Nephron progenitor cell (in vitro differentiated cells): Measurements from ENCODE around the gene NSRP1.

Experiments
- DNase-seq: peaks from one replicate; pipeline ENCODE4 v3.0.0; 2021
- H3K27ac Mint-ChIP-seq: 2 replicates; pipeline ENCODE4 v1.8.0; 2021; ENCODE audit warnings: mild to moderate bottlenecking, moderate library complexity, mixed read lengths
- H3K27me3 Mint-ChIP-seq: 2 replicates; pipeline ENCODE4 v1.8.0; 2021; ENCODE audit warnings: mild to moderate bottlenecking, low read depth, mixed read lengths; ENCODE audit not compliant: poor library complexity
- H3K36me3 Mint-ChIP-seq: 2 replicates; pipeline ENCODE4 v1.8.0; 2021; ENCODE audit warnings: low read depth, mixed read lengths
- H3K4me1 Mint-ChIP-seq: 2 replicates; pipeline ENCODE4 v1.8.0; 2021; ENCODE audit warnings: mixed read lengths
- H3K4me3 Mint-ChIP-seq: 2 replicates; pipeline ENCODE4 v1.8.0; 2021; ENCODE audit warnings: mild to moderate bottlenecking, moderate library complexity, mixed read lengths
- H3K9me3 Mint-ChIP-seq: 2 replicates; pipeline ENCODE4 v1.8.0; 2021; ENCODE audit warnings: mild to moderate bottlenecking, moderate library complexity, mixed read lengths
- TF ChIP-seq, protein P1 (sequence below): fragments of 200-600 bp; sonication (generic); IDR thresholded peaks from 2 replicates; pipeline ENCODE4 v1.5.0; 2021; ENCODE audit warnings: antibody characterized with exemption

The NSRP1 gene

GRCh38 chr17:30211371-30211770 is 94.8 kb downstream of the NSRP1 start:
- no peak for DNase-seq
- TF ChIP-seq, protein P1, sequence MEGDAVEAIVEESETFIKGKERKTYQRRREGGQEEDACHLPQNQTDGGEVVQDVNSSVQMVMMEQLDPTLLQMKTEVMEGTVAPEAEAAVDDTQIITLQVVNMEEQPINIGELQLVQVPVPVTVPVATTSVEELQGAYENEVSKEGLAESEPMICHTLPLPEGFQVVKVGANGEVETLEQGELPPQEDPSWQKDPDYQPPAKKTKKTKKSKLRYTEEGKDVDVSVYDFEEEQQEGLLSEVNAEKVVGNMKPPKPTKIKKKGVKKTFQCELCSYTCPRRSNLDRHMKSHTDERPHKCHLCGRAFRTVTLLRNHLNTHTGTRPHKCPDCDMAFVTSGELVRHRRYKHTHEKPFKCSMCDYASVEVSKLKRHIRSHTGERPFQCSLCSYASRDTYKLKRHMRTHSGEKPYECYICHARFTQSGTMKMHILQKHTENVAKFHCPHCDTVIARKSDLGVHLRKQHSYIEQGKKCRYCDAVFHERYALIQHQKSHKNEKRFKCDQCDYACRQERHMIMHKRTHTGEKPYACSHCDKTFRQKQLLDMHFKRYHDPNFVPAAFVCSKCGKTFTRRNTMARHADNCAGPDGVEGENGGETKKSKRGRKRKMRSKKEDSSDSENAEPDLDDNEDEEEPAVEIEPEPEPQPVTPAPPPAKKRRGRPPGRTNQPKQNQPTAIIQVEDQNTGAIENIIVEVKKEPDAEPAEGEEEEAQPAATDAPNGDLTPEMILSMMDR: no peak
- no peaks in the 10 kb centered on the region for H3K4me1 Mint-ChIP-seq
- H3K9me3 Mint-ChIP-seq: no peaks in the 10 kb centered on the region
- no peak overlapping the region for H3K4me3 Mint-ChIP-seq
- H3K36me3 Mint-ChIP-seq: no peaks in the 10 kb centered on the region
- peaks cover 28% of the 10 kb centered on the region for H3K27me3 Mint-ChIP-seq
- no peak overlapping the region for H3K27ac Mint-ChIP-seq

- TF ChIP-seq, protein P1: no peak
- Mint-ChIP-seq H3K4me3 (no peak overlapping the region), H3K27ac (no peak overlapping the region), H3K9me3 (no peaks in the 10 kb centered on the region), H3K27me3 (peaks cover 26% of the 10 kb centered on the region), H3K36me3 (no peaks in the 10 kb centered on the region), H3K4me1 (no peaks in the 10 kb centered on the region)
- DNase-seq: no peak
Observed at GRCh38 chr17:30212750-30213149, 96.1 kb downstream of the NSRP1 start.

GRCh38 chr17:30217054-30217453 is 100.4 kb downstream of the NSRP1 start:
- Mint-ChIP-seq H3K4me3 (no peak overlapping the region), H3K4me1 (peaks cover 19% of the 10 kb centered on the region), H3K36me3 (no peaks in the 10 kb centered on the region), H3K9me3 (no peaks in the 10 kb centered on the region), H3K27me3 (peaks cover 16% of the 10 kb centered on the region), H3K27ac (no peak overlapping the region)
- no peak for DNase-seq
- TF ChIP-seq, protein P1: no peak

GRCh38 chr17:30217746-30218245 is 101.2 kb downstream of the NSRP1 start:
- Mint-ChIP-seq H3K9me3 (no peaks in the 10 kb centered on the region), H3K27ac (no peak overlapping the region), H3K4me1 (peaks cover 24% of the 10 kb centered on the region), H3K4me3 (no peak overlapping the region), H3K27me3 (peaks cover 18% of the 10 kb centered on the region), H3K36me3 (no peaks in the 10 kb centered on the region)
- TF ChIP-seq, protein P1: no peak
- no peak for DNase-seq

DNA sequence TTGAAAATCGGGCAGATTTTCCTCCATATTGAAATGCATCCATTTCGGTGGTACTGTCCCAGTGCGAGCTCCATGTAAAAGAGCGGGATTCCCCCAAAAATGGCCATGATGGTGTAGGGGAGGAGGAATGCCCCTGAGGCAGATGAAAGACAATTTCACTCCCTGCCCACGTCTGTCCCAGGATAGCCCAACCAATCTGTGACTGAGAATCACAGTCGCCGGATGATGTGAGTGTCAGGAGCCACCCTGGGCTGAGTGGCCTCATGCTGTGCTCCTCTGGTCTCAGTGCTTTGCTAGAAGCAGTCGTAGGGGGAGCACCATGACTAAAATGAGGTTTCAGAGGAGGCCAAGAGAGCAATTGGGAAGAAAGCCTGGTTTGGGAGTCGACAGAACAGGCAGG is 102.2 kb downstream of the NSRP1 start:
- peaks cover 34% of the 10 kb centered on the region for H3K4me1 Mint-ChIP-seq
- no peak for DNase-seq
- TF ChIP-seq, protein P1: no peak

DNA sequence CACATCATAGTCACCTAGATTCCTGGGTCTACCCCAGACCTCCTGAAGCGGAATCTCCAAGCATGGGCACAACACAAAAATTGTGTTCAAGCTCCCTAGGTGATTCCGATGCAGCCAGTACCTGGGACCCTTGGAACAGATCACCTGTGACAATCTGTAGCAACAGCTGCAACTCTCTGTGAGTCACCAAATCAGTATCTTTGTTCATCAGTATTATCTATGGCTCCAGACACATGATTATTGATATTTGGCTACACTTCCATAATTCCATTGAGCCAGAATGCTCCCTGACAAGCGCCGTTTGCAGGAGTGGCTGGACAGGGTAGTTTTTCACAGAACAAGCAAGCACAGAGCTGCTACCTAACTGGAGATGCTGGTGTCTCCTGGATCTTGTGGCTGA is 102.7 kb downstream of the NSRP1 start:
- H3K4me3 Mint-ChIP-seq: no peak overlapping the region

More for the DNA sequence above, 102.2 kb downstream of the NSRP1 start:
- Mint-ChIP-seq H3K27ac (no peak overlapping the region), H3K4me3 (no peak overlapping the region), H3K36me3 (no peaks in the 10 kb centered on the region), H3K27me3 (peaks cover 18% of the 10 kb centered on the region), H3K9me3 (no peaks in the 10 kb centered on the region)

More for the DNA sequence above, 102.7 kb downstream of the NSRP1 start:
- Mint-ChIP-seq H3K27ac (no peak overlapping the region), H3K4me1 (peaks cover 38% of the 10 kb centered on the region), H3K36me3 (no peaks in the 10 kb centered on the region), H3K27me3 (peaks cover 18% of the 10 kb centered on the region), H3K9me3 (no peaks in the 10 kb centered on the region)
- DNase-seq: no peak
- TF ChIP-seq, protein P1: no peak
